ENCODE data around the gene CEP41.

DNA sequence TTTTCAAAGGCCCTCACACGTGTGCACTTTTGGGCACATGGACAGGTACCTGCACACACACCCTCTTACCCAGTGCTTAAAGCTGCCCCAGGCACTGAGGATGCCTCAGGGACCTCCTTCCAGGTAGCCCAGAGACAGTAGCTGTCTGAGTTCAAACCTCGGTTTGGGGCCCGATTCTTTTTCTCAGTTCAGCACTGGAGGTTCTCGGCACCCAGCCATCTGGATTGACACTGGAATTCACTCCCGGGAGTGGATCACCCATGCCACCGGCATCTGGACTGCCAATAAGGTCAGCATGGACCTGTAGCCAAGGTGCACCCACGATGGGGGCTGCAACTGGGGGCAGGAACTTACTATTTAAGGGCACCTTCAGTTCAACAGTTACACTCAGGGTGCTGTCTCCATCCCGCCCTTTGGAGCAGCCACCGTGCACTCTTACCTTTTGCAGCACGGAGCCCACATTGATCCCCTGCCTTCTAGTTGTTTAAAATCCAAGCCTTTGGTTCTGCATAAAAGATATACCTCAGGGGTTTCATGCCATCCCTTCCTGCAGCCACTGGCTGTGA, 78.5 kb downstream of the CEP41 start:
- TF ChIP-seq, protein P1, sequence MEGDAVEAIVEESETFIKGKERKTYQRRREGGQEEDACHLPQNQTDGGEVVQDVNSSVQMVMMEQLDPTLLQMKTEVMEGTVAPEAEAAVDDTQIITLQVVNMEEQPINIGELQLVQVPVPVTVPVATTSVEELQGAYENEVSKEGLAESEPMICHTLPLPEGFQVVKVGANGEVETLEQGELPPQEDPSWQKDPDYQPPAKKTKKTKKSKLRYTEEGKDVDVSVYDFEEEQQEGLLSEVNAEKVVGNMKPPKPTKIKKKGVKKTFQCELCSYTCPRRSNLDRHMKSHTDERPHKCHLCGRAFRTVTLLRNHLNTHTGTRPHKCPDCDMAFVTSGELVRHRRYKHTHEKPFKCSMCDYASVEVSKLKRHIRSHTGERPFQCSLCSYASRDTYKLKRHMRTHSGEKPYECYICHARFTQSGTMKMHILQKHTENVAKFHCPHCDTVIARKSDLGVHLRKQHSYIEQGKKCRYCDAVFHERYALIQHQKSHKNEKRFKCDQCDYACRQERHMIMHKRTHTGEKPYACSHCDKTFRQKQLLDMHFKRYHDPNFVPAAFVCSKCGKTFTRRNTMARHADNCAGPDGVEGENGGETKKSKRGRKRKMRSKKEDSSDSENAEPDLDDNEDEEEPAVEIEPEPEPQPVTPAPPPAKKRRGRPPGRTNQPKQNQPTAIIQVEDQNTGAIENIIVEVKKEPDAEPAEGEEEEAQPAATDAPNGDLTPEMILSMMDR (IDR thresholded peaks at IDR 0.05), result no peak
- TF ChIP-seq EP300 (IDR thresholded peaks at IDR 0.05) (no peak), SMC3 (IDR thresholded peaks at IDR 0.05) (no peak), EHMT2 (IDR thresholded peaks at IDR 0.05; ENCODE audit: low read depth) (no peak), RAD21 (conservative IDR thresholded peaks at IDR 0.05 in 1 of 2, IDR thresholded peaks at IDR 0.05 in 1 of 2) (no peak), FOSL2 (IDR thresholded peaks at IDR 0.05) (no peak), FOSL2 (CRISPR knock-in tag; IDR thresholded peaks at IDR 0.05) (no peak), RFX5 (IDR thresholded peaks at IDR 0.05) (no peak), HDAC2 (IDR thresholded peaks at IDR 0.05) (no peak), KDM5A (IDR thresholded peaks at IDR 0.05) (no peak), POLR2AphosphoS2 (conservative IDR thresholded peaks at IDR 0.05; ENCODE audit: low read length) (no peak)
